ENCODE measurements around the gene PLA2G4F.

The PLA2G4F gene

DNA sequence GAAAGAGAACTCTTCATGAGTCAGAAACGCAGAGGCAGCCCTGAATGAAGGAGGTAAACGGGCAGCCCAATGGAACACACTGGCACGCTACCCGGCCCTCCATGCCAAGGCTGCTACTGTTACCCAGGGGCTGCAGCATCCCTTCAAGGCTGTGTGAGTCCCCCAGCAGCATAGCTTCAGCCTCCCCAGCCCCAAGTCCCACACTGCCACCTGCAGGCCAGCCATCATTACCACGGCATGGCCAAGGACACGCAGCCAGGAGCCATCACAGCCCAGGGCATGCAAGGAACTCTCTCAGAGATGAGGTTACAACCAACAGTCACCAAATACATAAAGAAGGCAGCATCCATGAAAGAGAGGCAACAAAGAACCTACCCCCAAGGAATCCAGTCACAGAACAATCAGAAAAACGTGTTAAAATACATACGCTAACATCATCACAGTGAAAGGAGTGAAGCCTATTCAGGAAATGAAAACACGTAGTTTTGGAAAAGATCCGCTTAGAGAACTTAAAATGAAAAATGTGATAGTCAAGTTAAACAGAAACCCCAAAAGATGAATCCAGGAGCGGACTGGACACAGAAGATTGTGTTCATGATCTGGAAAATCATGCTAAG is 22.4 kb downstream of the PLA2G4F start:
- H3K9ac ChIP-seq (ENCODE audit: low read depth, low read length) = no peak overlapping the region
- ATAC-seq (ENCODE audit: insufficient read depth, low read depth) = peak; percentile 96
- no peaks in the 10 kb centered on the region for H4K20me1 ChIP-seq (ENCODE audit: insufficient read depth, low read length)
- H3K36me3 ChIP-seq (ENCODE audit: insufficient read depth, low read length) = no peaks in the 10 kb centered on the region
- no peak for TF ChIP-seq EZH2 (IDR thresholded peaks at IDR 0.05; ENCODE audit: borderline replicate concordance, low read depth, low read length, severe bottlenecking)
- TF ChIP-seq, protein P1, sequence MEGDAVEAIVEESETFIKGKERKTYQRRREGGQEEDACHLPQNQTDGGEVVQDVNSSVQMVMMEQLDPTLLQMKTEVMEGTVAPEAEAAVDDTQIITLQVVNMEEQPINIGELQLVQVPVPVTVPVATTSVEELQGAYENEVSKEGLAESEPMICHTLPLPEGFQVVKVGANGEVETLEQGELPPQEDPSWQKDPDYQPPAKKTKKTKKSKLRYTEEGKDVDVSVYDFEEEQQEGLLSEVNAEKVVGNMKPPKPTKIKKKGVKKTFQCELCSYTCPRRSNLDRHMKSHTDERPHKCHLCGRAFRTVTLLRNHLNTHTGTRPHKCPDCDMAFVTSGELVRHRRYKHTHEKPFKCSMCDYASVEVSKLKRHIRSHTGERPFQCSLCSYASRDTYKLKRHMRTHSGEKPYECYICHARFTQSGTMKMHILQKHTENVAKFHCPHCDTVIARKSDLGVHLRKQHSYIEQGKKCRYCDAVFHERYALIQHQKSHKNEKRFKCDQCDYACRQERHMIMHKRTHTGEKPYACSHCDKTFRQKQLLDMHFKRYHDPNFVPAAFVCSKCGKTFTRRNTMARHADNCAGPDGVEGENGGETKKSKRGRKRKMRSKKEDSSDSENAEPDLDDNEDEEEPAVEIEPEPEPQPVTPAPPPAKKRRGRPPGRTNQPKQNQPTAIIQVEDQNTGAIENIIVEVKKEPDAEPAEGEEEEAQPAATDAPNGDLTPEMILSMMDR (IDR thresholded peaks at IDR 0.05; ENCODE audit: borderline replicate concordance, extremely low read depth, low read length, poor library complexity, severe bottlenecking) = peak; percentile 88
- no peaks in the 10 kb centered on the region for H3K9me3 ChIP-seq (ENCODE audit: insufficient read depth, low read length, severe bottlenecking)
- H3K27me3 ChIP-seq (ENCODE audit: insufficient read depth, low read length, poor library complexity) = no peaks in the 10 kb centered on the region
- no peak overlapping the region for H3K27ac ChIP-seq (ENCODE audit: low read length)
- H3K4me3 ChIP-seq (ENCODE audit: low read depth in 1 of 2, low read length in 2 of 2) = no peak overlapping the region
- no peaks in the 10 kb centered on the region for H3K4me1 ChIP-seq (ENCODE audit: insufficient read depth, low read length)
- DNase-seq = peak; percentile 75
- no peaks in the 10 kb centered on the region for H3K79me2 ChIP-seq (ENCODE audit: insufficient read depth, low read length)
- no peak overlapping the region for H2AFZ ChIP-seq (ENCODE audit: low read depth, low read length)
- no peak overlapping the region for H3K4me2 ChIP-seq (ENCODE audit: insufficient read depth, low read length)

DNA sequence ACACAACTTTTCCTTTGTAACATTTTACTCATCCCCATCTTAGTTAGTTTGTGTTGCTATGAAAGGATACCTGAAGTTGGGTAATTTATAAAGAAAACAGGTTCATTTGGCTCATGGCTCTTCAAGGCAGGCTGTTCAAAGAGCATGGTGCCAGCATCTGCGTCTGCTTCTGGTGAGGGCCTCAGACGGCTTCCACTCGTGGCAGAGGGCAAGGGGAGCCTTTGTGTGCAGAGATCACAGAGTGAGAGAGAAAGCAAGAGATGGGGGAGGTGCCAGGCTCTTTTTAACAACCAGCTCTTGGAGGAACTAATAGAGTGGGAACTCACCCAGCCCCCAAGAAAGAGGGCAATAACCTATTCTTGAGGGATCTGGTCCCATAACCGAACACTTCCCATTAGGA is 23.1 kb downstream of the PLA2G4F start:
- no peak overlapping the region for H3K4me2 ChIP-seq (ENCODE audit: insufficient read depth, low read length)
- no peaks in the 10 kb centered on the region for H3K36me3 ChIP-seq (ENCODE audit: insufficient read depth, low read length)
- no peaks in the 10 kb centered on the region for H4K20me1 ChIP-seq (ENCODE audit: insufficient read depth, low read length)
- no peak overlapping the region for H2AFZ ChIP-seq (ENCODE audit: low read depth, low read length)
- H3K4me3 ChIP-seq (ENCODE audit: low read depth in 1 of 2, low read length in 2 of 2) = no peak overlapping the region
- no peaks in the 10 kb centered on the region for H3K9me3 ChIP-seq (ENCODE audit: insufficient read depth, low read length, severe bottlenecking)
- H3K4me1 ChIP-seq (ENCODE audit: insufficient read depth, low read length) = no peaks in the 10 kb centered on the region
- DNase-seq = no peak
- H3K9ac ChIP-seq (ENCODE audit: low read depth, low read length) = no peak overlapping the region
- no peak overlapping the region for H3K27ac ChIP-seq (ENCODE audit: low read length)
- TF ChIP-seq EZH2 (IDR thresholded peaks at IDR 0.05; ENCODE audit: borderline replicate concordance, low read depth, low read length, severe bottlenecking) = no peak
- TF ChIP-seq, protein P1 (IDR thresholded peaks at IDR 0.05; ENCODE audit: borderline replicate concordance, extremely low read depth, low read length, poor library complexity, severe bottlenecking) = no peak
- no peaks in the 10 kb centered on the region for H3K79me2 ChIP-seq (ENCODE audit: insufficient read depth, low read length)
- no peaks in the 10 kb centered on the region for H3K27me3 ChIP-seq (ENCODE audit: insufficient read depth, low read length, poor library complexity)
- ATAC-seq (ENCODE audit: insufficient read depth, low read depth) = no peak

DNA sequence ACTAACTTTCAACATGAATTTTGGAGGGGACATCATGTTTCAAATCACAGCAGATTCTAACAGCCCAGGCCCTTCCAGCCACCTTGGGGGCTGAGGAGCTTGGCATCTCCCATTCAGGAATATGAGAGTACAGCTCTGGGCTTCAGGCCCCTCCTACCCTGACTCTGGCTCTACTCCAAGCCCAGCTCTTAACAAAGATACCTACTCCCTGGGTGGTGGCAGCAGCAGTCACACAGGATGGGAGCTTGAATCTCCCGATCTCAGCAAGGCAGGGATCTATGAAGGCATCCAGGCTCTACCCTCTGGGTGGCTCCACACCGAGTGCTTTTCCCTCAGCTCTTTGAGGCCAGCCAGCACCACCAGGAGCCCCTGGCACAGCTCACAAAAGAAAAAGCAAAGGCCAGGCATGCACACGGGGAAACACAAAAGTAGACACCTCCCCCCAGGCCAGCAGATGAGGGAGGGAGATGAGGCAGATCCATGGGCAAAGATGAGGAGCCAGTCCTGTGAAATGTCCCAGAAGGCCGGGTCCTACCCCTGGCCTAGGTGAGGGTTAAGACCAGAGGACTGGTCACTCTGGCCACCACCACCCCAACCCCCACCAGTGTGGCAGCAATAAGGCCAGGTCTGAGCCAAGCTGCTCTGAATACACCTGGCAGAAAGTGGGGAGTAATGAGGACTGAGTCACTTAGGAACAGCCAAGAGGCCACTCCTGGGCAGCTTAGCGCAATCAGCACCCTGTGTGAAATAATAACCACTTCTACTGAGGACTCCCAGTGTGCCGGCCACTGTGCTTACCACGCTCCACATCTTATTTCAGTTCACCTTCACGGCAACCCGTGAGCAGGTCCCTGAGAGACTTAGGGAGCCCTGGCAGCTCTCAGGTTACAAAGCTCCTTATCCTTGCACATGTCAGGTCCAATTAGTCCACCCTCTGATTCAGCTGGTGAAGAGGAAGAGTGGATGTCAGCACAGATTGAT is 24.3 kb downstream of the PLA2G4F start:
- Histone ChIP-seq H3K4me2 (ENCODE audit: insufficient read depth, low read length) (no peak overlapping the region), H3K27ac (ENCODE audit: low read length) (no peak overlapping the region), H2AFZ (ENCODE audit: low read depth, low read length) (no peak overlapping the region), H4K20me1 (ENCODE audit: insufficient read depth, low read length) (no peaks in the 10 kb centered on the region), H3K79me2 (ENCODE audit: insufficient read depth, low read length) (no peaks in the 10 kb centered on the region), H3K36me3 (ENCODE audit: insufficient read depth, low read length) (no peaks in the 10 kb centered on the region), H3K4me1 (ENCODE audit: insufficient read depth, low read length) (no peaks in the 10 kb centered on the region), H3K4me3 (ENCODE audit: low read depth in 1 of 2, low read length in 2 of 2) (no peak overlapping the region), H3K9me3 (ENCODE audit: insufficient read depth, low read length, severe bottlenecking) (no peaks in the 10 kb centered on the region), H3K27me3 (ENCODE audit: insufficient read depth, low read length, poor library complexity) (no peaks in the 10 kb centered on the region), H3K9ac (ENCODE audit: low read depth, low read length) (no peak overlapping the region)
- ATAC-seq (ENCODE audit: insufficient read depth, low read depth) (no peak), DNase-seq (no peak)
- no peak for TF ChIP-seq EZH2 (IDR thresholded peaks at IDR 0.05; ENCODE audit: borderline replicate concordance, low read depth, low read length, severe bottlenecking)
- TF ChIP-seq, protein P1 (IDR thresholded peaks at IDR 0.05; ENCODE audit: borderline replicate concordance, extremely low read depth, low read length, poor library complexity, severe bottlenecking) = no peak

All from DND-41 (cell line).